GDM1 (cell line): ENCODE measurements around the gene GATC.

Source experiments
- DNase-seq: peaks from one replicate; lab custom pipeline; 2025; lab: John Stamatoyannopoulos, UW

GATC gene

GRCh38 chr12:120445911-120446843 is at the start of gene GATC, which contains the start of gene TRIAP1:
TSS of gene GATC (plus strand) at chr12:120446444. CDS start at chr12:120446481, 37 bp downstream.
TSS of gene TRIAP1 (minus strand) at chr12:120446384. CDS start at chr12:120446372, 12 bp downstream.
- DNase-seq: peak; percentile 77

GRCh38 chr12:120397824-120398540 is 48.3 kb upstream of the GATC start:
- DNase-seq: no peak

- DNase-seq: no peak
Measured at GRCh38 chr12:120399531-120399930, 46.7 kb upstream of the GATC start.

GRCh38 chr12:120402217-120402616 is 44.0 kb upstream of the GATC start:
- DNase-seq: no peak

GRCh38 chr12:120403869-120404268 is 42.4 kb upstream of the GATC start:
- DNase-seq: no peak

- no peak for DNase-seq
Measured at GRCh38 chr12:120404271-120404670, 42.0 kb upstream of the GATC start.

- no peak for DNase-seq
Measured at GRCh38 chr12:120406069-120406468, 40.2 kb upstream of the GATC start.

GRCh38 chr12:120406553-120406952 is 39.7 kb upstream of the GATC start:
- no peak for DNase-seq

GRCh38 chr12:120408771-120409170 is 37.5 kb upstream of the GATC start:
- DNase-seq: no peak

- DNase-seq: no peak
Measured at GRCh38 chr12:120412421-120412820, 33.8 kb upstream of the GATC start.

GRCh38 chr12:120413901-120414695 is 32.1 kb upstream of the GATC start:
- DNase-seq: no peak

- DNase-seq: no peak
Measured at GRCh38 chr12:120416490-120417216, 29.6 kb upstream of the GATC start.

- no peak for DNase-seq
Measured at GRCh38 chr12:120417917-120418580, 28.2 kb upstream of the GATC start.

GRCh38 chr12:120421701-120422100 is 24.5 kb upstream of the GATC start:
- no peak for DNase-seq

- no peak for DNase-seq
Measured at GRCh38 chr12:120422892-120423456, 23.3 kb upstream of the GATC start.

- no peak for DNase-seq
Measured at GRCh38 chr12:120425797-120426196, 20.4 kb upstream of the GATC start.

- no peak for DNase-seq
Measured at GRCh38 chr12:120428597-120429229, 17.5 kb upstream of the GATC start.

- no peak for DNase-seq
Measured at GRCh38 chr12:120429368-120429767, 16.9 kb upstream of the GATC start.

GRCh38 chr12:120432772-120433525 is 13.3 kb upstream of the GATC start:
- DNase-seq: no peak
